Esophagus muscularis mucosa (tissue), 3 donors: ENCODE measurements around the gene PPP1R12A.

Experiments
- POLR2AphosphoS5 ChIP-seq, 2 donors: sonication (generic); formaldehyde crosslinking; IDR thresholded peaks; one replicate each; pipeline ENCODE4 v1.6.1; 2017; ENCODE audit warnings: antibody characterized with exemption in 2 of 2
- TF ChIP-seq, protein P1 (sequence below), 3 experiments: fragments of 200-600 bp in 2 of 3; fragments of 450-650 bp in 1 of 3; sonication (generic) in 2 of 3; IDR thresholded peaks; one replicate each; pipeline ENCODE4 v1.5.1; 2017 to 2019; ENCODE audit warnings: antibody characterized with exemption in 3 of 3, mild to moderate bottlenecking in 2 of 3, moderate library complexity in 1 of 3

DNA sequence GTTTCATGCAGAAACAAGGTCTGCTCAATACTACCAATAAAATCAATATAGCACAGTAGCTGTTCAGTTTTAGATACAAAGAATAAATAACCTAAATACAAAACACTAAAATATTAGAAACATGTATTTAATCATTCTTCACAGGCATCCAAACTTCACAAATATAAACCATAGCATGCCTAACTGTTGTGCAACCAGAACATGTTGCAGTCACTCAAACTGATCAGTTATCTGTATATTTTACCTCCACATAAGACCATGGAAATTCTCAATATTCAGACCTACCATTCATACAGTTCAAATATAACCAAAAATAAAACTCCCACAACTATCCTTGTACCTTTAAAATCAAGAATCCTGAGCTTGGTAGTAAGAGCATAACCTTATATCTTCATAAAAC is 161.0 kb downstream of the PPP1R12A start:
- no peak for TF ChIP-seq POLR2AphosphoS5 (IDR thresholded peaks at IDR 0.05)
- TF ChIP-seq, protein P1, sequence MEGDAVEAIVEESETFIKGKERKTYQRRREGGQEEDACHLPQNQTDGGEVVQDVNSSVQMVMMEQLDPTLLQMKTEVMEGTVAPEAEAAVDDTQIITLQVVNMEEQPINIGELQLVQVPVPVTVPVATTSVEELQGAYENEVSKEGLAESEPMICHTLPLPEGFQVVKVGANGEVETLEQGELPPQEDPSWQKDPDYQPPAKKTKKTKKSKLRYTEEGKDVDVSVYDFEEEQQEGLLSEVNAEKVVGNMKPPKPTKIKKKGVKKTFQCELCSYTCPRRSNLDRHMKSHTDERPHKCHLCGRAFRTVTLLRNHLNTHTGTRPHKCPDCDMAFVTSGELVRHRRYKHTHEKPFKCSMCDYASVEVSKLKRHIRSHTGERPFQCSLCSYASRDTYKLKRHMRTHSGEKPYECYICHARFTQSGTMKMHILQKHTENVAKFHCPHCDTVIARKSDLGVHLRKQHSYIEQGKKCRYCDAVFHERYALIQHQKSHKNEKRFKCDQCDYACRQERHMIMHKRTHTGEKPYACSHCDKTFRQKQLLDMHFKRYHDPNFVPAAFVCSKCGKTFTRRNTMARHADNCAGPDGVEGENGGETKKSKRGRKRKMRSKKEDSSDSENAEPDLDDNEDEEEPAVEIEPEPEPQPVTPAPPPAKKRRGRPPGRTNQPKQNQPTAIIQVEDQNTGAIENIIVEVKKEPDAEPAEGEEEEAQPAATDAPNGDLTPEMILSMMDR (IDR thresholded peaks at IDR 0.05): no peak
